ENCODE data around the gene SMC3. TPM values are rescaled to one million over a fixed set of nuclear protein-coding genes. Genes with fewer than 3 reads are reported as not detected.
"Not testable (repeated sequence)": the region's sequence is repeated elsewhere in the genome, so short reads cannot be mapped to it uniquely, and the experiment has no call there.

The SMC3 gene
- total and polyA plus RNA-seq, 3 donors from 2014 or later: 28.7 to 86.8 (median 65.4) TPM

DNA sequence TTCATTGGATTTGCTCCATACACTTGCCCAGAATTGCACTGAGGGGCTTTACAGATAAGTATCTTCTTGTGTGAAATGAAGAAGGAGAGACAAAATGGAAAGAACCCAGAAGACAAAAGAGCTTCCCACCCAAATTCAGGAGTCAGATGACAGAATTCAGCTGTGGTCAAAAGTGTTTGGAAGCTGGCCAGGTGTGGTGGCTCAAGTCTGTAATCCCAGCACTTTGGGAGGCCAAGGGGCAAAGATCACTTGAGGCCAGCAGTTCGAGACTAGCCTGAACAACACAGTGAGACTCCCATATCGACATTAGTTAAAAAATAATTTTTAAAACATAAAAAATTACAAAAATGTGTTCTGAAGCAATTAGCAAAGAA is 42.6 kb upstream of the SMC3 start:
- no peaks in the 10 kb centered on the region for H3K9me3 ChIP-seq
- whole genome bisulfite sequencing, 2 donors: 80 to 83% methylated on average over 2 of the region's 2 CpGs
- intact Hi-C loops (cut with DNase I; ENCODE audit: low total_unique reads): no loop called here
- TF ChIP-seq, protein P1, sequence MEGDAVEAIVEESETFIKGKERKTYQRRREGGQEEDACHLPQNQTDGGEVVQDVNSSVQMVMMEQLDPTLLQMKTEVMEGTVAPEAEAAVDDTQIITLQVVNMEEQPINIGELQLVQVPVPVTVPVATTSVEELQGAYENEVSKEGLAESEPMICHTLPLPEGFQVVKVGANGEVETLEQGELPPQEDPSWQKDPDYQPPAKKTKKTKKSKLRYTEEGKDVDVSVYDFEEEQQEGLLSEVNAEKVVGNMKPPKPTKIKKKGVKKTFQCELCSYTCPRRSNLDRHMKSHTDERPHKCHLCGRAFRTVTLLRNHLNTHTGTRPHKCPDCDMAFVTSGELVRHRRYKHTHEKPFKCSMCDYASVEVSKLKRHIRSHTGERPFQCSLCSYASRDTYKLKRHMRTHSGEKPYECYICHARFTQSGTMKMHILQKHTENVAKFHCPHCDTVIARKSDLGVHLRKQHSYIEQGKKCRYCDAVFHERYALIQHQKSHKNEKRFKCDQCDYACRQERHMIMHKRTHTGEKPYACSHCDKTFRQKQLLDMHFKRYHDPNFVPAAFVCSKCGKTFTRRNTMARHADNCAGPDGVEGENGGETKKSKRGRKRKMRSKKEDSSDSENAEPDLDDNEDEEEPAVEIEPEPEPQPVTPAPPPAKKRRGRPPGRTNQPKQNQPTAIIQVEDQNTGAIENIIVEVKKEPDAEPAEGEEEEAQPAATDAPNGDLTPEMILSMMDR (IDR thresholded peaks at IDR 0.05): no peak
- TF ChIP-seq POLR2A (IDR thresholded peaks at IDR 0.05): no peak
- H3K4me1 ChIP-seq: no peaks in the 10 kb centered on the region
- H3K27me3 ChIP-seq: no peaks in the 10 kb centered on the region
- H3K36me3 ChIP-seq (ENCODE audit: low read depth, missing control alignments): no peaks in the 10 kb centered on the region
- no peak for DNase-seq
- no peak overlapping the region for H3K27ac ChIP-seq
- no peak overlapping the region for H3K4me3 ChIP-seq

DNA sequence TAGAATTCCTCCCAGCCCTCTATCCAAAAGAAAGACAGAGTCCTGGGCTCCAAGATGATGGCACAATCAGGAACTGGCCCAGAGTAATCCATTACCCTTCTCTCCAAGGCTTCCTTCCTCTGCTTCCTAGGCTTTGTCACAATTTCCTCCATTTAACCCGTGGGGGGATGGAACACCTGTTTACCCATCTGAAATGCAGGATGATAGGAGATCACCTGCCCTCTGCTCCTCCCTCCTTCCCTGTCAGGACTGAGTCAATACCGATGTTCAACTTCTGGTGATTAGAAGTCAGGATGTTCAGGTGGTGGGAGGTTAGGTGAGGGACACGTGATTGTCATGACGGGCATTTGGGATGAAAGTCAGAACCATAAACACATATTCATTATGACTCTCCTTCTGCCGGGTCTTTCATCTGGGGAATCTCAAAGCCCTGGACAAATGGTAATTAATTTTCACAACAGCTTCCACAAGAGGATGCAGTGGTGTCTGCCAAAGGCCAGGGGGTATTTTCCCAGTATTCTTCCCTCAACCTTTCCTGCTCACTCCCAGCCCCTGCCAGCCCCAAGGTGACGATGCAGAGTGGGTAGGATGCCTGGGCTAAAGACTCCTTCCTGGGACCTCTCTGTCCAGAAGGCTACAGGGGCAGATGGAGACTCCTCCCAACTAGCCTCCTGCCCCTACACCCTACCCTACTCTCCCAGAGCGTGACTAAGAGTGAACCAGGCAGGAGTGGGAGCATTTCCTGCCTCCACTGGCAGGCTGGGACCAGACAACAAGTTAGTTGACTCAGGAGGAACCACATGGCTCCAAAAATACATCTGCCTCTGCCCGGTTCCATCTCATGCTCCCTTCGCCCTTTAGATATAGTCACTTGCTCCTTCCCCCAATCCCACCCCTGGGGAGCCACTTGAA is 41.9 kb upstream of the SMC3 start:
- H3K36me3 ChIP-seq (ENCODE audit: low read depth, missing control alignments): no peaks in the 10 kb centered on the region
- H3K27me3 ChIP-seq: no peaks in the 10 kb centered on the region
- H3K4me1 ChIP-seq: no peaks in the 10 kb centered on the region
- H3K4me3 ChIP-seq: no peak overlapping the region
- DNase-seq: no peak
- intact Hi-C loops (cut with DNase I; ENCODE audit: low total_unique reads): no loop called here
- TF ChIP-seq, protein P1 (IDR thresholded peaks at IDR 0.05): no peak
- no peak for TF ChIP-seq POLR2A (IDR thresholded peaks at IDR 0.05)
- H3K27ac ChIP-seq: no peak overlapping the region
- no peaks in the 10 kb centered on the region for H3K9me3 ChIP-seq
- 67 to 78% methylated on average over 9 of the region's 9 CpGs for WGBS, 2 donors

DNA sequence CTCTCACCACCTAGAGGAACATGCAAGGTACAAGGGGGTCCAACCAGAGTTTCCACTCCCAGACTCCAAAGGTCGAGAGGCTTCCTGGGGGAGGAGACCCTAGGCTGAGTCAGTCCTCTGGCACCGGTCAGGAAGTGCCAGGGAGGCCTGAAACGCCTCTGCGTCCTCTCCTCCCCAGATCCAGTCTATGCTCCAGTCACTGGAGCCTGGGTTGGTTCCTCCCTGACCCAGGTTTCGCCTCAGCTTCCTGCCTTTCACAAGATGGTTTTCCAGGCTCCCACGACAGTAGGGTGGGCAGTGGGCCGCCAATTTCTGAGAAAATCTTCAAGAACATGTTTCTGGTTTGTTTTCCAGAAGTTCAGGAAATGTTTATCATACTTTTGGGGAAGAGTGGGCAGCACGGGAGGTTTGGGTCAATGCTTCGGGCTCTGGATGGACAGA is 39.7 kb upstream of the SMC3 start:
- intact Hi-C loops (cut with DNase I; ENCODE audit: low total_unique reads): no loop called here
- 75 to 86% methylated on average over 9 of the region's 9 CpGs for WGBS, 2 donors
- no peak overlapping the region for H3K27ac ChIP-seq

DNA sequence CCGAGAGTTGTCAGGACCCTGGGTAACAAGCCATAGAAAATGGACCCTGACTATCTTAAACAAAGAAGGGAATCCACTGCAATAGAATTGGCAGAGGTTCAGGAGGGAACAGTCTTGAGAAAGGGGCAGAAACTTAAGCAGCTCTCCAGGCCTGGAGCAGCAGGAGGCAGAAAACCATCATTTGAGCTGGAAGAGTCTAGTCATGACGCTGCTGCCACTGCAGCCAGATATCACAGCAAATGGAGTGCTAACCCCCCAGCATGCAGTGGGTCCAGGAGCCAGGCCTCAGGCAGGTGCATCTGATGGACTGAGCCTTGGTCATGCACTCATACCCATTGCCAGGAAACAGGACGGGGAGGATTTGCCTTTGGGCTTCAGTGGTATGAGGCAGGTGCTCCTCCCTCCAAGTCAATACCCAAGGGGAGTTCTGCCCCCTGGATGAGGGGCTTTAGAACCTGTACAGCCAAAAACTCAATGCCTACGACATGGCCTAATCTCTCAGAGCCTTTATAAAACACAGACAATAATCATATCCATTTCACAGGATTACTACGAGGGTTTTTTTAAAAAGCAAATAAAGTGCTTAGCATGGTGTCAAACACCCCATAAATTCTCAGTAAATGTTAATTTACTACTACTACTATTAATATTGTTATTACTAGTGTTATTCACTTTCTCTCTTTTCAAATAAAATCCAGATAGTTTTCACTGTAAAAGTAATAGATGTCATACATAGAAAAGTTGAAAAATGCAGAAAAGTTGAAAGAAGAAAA is 39.1 kb upstream of the SMC3 start:
- no peak for TF ChIP-seq POLR2A (IDR thresholded peaks at IDR 0.05)
- TF ChIP-seq, protein P1 (IDR thresholded peaks at IDR 0.05): no peak
- H3K27me3 ChIP-seq: no peaks in the 10 kb centered on the region
- no peaks in the 10 kb centered on the region for H3K36me3 ChIP-seq (ENCODE audit: low read depth, missing control alignments)
- 78 to 82% methylated on average over 4 to 5 of the region's 5 CpGs for WGBS, 2 donors
- intact Hi-C loops (cut with DNase I; ENCODE audit: low total_unique reads): no loop called here
- H3K27ac ChIP-seq: no peak overlapping the region
- H3K4me1 ChIP-seq: no peaks in the 10 kb centered on the region
- no peak overlapping the region for H3K4me3 ChIP-seq
- no peak for DNase-seq
- H3K9me3 ChIP-seq: no peaks in the 10 kb centered on the region

More for the DNA sequence above, 39.7 kb upstream of the SMC3 start:
- Histone ChIP-seq H3K27me3 (no peaks in the 10 kb centered on the region), H3K4me1 (no peaks in the 10 kb centered on the region), H3K4me3 (no peak overlapping the region), H3K36me3 (ENCODE audit: low read depth, missing control alignments) (no peaks in the 10 kb centered on the region), H3K9me3 (no peaks in the 10 kb centered on the region)
- DNase-seq: no peak
- no peak for TF ChIP-seq POLR2A (IDR thresholded peaks at IDR 0.05)
- TF ChIP-seq, protein P1 (IDR thresholded peaks at IDR 0.05): no peak

DNA sequence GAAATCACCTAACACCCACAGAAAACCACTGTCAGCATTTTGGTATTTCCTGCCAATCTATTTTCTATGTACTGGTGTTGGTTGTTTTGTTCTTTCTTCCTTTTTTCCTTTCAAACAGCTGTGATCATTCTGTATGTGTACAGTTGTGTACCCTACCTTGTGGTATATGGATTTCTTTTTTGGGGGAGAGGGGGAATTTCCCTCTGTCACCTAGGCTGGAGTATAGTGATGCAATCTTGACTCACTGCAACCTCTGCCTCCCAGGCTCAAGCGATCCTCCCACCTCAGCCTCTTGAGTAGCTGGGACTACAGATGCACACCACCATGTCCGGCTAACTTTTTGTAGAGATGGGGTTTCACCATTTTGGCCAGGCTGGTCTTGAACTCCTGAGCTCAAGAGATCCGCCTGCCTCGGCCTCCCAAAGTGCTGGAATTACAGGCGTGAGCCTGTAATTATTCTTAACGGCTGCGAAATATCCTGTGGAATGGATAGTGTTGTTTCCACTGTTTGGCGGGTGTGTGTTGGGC is 38.4 kb upstream of the SMC3 start:
- H3K27ac ChIP-seq; DNase-seq; H3K27me3 ChIP-seq; H3K9me3 ChIP-seq; intact Hi-C loops (cut with DNase I; ENCODE audit: low total_unique reads); H3K4me3 ChIP-seq; H3K36me3 ChIP-seq (ENCODE audit: low read depth, missing control alignments); H3K4me1 ChIP-seq: not testable (repeated sequence)
- WGBS, 2 donors: 92 to 97% methylated on average over 8 of the region's 8 CpGs
